Esophagus (tissue), 2 donors: ENCODE data around the gene PLGLB1. TPM values are rescaled to one million over a fixed set of nuclear protein-coding genes. Genes with fewer than 3 reads are reported as not detected.
"Not testable (repeated sequence)": the region's sequence is repeated elsewhere in the genome, so short reads cannot be mapped to it uniquely, and the experiment has no call there.

Experiments
- H3K27ac ChIP-seq, 2 donors: one replicate each; pipeline ENCODE4 v1.5.1; 2013; ENCODE audit warnings: low read depth in 2 of 2, mild to moderate bottlenecking in 2 of 2, inconsistent platforms in 1 of 2, low read length in 1 of 2, moderate library complexity in 1 of 2
- H3K27me3 ChIP-seq, 2 donors: one replicate each; pipeline ENCODE4 v1.6.1; 2013; ENCODE audit warnings: low read length in 2 of 2, control low read depth in 1 of 2, mild to moderate bottlenecking in 1 of 2; ENCODE audit not compliant: insufficient read depth in 2 of 2, control insufficient read depth in 1 of 2
- H3K36me3 ChIP-seq, 2 donors: one replicate each; pipeline ENCODE4 v1.6.1; 2013; ENCODE audit warnings: low read length in 1 of 2; ENCODE audit not compliant: control insufficient read depth in 2 of 2, insufficient read depth in 2 of 2
- H3K4me1 ChIP-seq, 2 donors: one replicate each; pipeline ENCODE4 v1.6.1; 2013; ENCODE audit warnings: low read length in 1 of 2; ENCODE audit not compliant: control insufficient read depth in 2 of 2, insufficient read depth in 2 of 2
- H3K4me3 ChIP-seq, 2 donors: one replicate each; pipeline ENCODE4 v1.5.1; 2013; ENCODE audit warnings: low read length in 2 of 2, mild to moderate bottlenecking in 2 of 2, low read depth in 1 of 2, moderate library complexity in 1 of 2
- H3K9me3 ChIP-seq, 2 donors: one replicate each; pipeline ENCODE4 v1.6.1; 2013; ENCODE audit warnings: mild to moderate bottlenecking in 2 of 2, low read depth in 1 of 2, low read length in 1 of 2, moderate library complexity in 1 of 2; ENCODE audit not compliant: control insufficient read depth in 2 of 2, insufficient read depth in 1 of 2
- WGBS, 2 donors: extraction: QIAGEN DNeasy Blood & Tissue Kit; methylation state at CpG; one replicate each; pipeline ENCODE4 v1.1.7; 2013; 5-methylcytosine and 5-hydroxymethylcytosine counted together
- polyA plus RNA-seq, 2 donors: library from polyadenylated mRNA; stranded (reverse); fragments of 200-250 nt; gene quantifications; one replicate each; pipeline ENCODE4 v1.2.3, GENCODE V29; 2013
- donor health status: healthy with polysubstance abuse.
- donor health status: Bipolar disorder and iron deficiency.

Gene PLGLB1
- polyA plus RNA-seq, 2 donors = 0.68 to 4.5 TPM

DNA sequence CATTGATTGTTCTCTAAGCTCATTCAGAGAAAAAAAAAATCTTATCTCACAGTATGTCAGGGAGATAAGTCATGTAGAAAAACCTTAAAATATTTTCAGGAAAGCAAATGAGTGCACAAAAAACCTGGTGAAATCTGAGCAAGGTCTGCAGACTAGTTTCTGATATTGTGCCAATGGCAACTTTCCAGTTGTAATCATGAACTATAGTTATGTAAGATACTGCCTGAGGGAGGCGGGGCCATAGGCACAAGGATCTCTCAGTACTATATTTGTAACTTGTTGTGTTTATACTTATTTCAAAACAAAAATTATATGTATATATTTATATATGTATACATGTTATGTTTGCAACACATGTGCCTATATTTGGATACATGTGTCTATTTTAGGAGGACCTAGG is 5.2 kb upstream of the PLGLB1 start:
- not testable (repeated sequence) for H3K36me3 ChIP-seq, H3K27ac ChIP-seq, H3K27me3 ChIP-seq, H3K9me3 ChIP-seq, H3K4me3 ChIP-seq, H3K4me1 ChIP-seq
- WGBS, 2 donors = no CpG with 5 or more reads among the region's 1 CpG

DNA sequence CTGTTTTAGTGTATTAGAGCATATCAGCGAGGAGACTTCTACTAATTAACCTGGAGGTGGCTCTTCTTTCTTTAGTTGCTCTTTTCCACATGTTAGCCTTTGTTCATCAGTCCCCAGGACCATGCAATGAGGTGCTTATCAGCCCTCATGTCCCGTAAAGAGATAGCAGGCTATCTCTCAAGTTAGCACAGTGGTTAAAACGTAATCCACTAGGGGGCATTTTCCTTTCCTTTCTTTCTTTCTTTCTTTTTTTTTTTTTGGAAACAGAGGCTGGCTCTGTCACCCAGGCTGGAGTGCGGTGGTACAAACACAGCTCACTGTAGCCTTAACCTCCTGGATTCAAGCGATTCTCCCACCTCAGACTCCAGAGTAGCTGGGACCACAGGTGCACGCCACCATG is 4.3 kb upstream of the PLGLB1 start:
- not testable (repeated sequence) for H3K36me3 ChIP-seq

DNA sequence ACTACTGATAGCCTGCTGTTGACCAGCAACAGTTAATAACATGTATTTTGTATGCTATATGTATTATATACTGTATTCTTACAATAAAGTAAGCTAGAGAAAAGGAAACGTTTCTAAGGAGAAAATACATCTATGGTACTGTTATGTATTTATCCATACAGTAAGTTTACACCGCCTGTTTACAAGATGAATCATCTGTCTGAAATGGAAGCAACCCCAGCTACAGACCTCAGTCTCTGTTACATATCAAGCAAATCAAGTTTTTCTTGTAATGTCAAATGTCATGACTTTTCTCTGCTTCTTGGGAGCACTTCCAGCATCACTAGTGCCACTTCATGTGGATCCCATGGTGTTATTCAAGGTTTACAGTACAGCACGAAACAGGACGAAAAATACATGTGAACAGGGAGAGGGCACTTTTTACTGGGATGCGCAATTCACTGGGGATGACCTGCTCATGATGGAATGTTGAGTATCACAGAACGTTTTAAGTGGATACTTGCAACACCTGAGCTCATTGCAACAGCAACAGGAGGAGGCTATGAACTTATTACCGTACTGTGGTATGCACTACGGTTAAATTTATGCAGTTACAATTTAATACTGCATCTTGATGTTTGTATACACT is 2.5 kb upstream of the PLGLB1 start:
- H3K36me3 ChIP-seq, H3K4me1 ChIP-seq, H3K27me3 ChIP-seq, H3K9me3 ChIP-seq, H3K27ac ChIP-seq, H3K4me3 ChIP-seq: not testable (repeated sequence)
- WGBS, 2 donors = 88 to 92% methylated on average over 3 to 4 of the region's 8 CpGs

More for the DNA sequence above, 4.3 kb upstream of the PLGLB1 start:
- not testable (repeated sequence) for H3K27ac ChIP-seq, H3K4me1 ChIP-seq, H3K9me3 ChIP-seq, H3K27me3 ChIP-seq, H3K4me3 ChIP-seq
- 70 to 79% methylated on average over 3 of the region's 6 CpGs for WGBS, 2 donors

DNA sequence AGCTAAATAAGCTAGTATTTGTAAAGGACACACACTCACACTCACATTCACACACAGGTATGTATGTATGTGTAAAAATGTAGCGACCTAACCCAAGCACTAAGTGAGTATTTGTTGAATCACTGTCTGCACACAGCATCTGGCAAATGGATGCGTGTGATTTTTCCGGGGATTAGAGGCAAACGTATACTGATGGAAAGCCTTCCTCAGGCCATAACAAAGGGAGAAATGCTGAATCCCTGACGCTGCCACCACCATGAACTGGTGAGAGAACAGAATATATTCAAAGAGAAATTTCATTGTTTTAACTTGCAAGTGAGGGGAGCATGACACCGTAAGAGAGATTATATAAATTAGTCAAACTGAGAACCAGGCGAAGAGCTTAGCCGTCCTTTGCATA is 601 bp downstream of the PLGLB1 start:
- whole genome bisulfite sequencing, 2 donors = no CpG with 5 or more reads among the region's 8 CpGs
- H3K4me1 ChIP-seq, H3K36me3 ChIP-seq, H3K27ac ChIP-seq, H3K27me3 ChIP-seq, H3K4me3 ChIP-seq, H3K9me3 ChIP-seq: not testable (repeated sequence)

DNA sequence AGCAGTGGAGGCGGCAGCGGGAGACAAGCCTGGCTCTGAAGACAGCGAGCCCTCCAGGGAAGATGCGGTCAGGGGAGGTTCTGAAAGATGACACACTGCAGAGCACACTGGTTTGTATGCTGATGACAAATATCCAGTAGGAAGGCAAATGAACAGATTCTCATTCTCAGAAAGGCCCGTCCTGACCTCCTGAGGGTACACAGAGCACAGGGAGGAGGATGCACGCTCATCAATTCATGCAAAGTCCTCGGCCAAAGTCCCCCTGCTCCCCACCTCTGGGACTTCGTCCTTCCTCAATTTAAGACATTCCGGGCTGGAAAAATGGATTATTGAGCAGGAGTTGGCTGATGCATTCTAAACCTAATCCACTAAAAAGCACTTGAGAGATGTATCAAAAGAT is 2.6 kb downstream of the PLGLB1 start:
- H3K36me3 ChIP-seq, H3K9me3 ChIP-seq, H3K27me3 ChIP-seq, H3K27ac ChIP-seq, H3K4me3 ChIP-seq, H3K4me1 ChIP-seq: not testable (repeated sequence)
- 88 to 99% methylated on average over 4 to 5 of the region's 9 CpGs for WGBS, 2 donors

DNA sequence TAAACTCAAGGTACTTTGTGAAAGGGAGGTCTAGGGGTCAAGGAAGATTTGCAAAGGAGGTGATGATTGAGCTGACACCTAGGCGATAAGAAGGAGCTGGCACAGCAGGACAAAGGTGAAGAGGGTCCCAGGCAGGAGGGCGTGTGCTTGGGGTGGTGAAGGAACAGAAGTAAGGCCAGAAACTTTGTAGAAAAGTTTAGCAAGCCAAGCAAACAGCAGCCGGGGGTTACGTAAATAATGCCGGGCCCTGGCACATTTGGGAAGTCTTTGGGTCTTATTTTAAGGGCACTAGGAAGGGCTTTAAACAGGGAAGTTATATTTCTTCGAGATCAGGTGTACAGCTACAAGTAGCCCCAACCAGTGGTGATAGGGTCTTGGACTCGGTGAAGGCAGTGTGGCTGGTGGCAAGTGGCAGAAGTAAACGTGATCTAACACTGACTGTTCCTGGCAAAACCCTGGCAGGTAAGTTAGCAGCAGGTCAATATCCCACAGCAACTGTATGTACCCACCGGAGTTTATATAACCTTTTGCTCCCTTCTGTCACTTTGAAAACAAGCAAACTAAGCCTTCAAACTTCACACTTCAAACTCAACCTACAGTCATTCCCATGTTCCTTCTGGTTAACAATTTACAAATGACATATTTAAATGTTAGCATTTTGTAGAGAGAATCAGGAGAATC is 7.0 kb downstream of the PLGLB1 start:
- H3K27ac ChIP-seq, H3K36me3 ChIP-seq, H3K4me3 ChIP-seq, H3K27me3 ChIP-seq, H3K4me1 ChIP-seq, H3K9me3 ChIP-seq: not testable (repeated sequence)
- 59 to 70% methylated on average over 1 to 2 of the region's 9 CpGs for WGBS, 2 donors

DNA sequence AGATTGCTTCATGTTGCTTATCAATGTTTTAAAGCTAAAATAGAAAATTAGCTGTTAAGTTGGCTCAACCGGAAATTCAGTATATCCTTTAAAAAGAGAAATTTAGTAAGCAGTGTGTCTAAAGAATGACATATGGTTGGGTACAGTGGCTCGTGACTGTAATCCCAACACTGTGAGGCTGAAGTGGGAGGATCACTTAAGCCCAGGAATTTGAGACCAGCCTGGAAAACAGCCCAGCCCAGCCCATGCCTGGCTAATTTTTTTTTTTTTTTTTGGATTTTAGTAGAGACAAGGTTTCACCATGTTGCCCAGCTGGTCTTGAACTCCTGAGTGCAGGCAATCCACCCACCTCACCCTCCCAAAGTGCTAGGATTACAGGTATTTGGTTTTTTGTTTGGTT is 17.2 kb downstream of the PLGLB1 start:
- H3K4me1 ChIP-seq, H3K9me3 ChIP-seq, H3K36me3 ChIP-seq, H3K27me3 ChIP-seq, H3K4me3 ChIP-seq, H3K27ac ChIP-seq: not testable (repeated sequence)
- no CpG with 5 or more reads among the region's 2 CpGs for WGBS, 2 donors

Other genes with a start within 250 kb of the PLGLB1 start
- gene CD8A, start 230.9 kb downstream of the PLGLB1 start, polyA plus RNA-seq = 1 to 10 TPM; 3.5 to 4.2 TPM
- 1 to 10 TPM; 1.6 to 1.7 TPM for gene CD8B, start 160.0 kb downstream of the PLGLB1 start, polyA plus RNA-seq
- under 1 TPM; 0.18 to 0.49 TPM for gene RGPD1, start 79.7 kb downstream of the PLGLB1 start, polyA plus RNA-seq